HG02852 (cell line): Measurements from ENCODE around the gene SYCP2.

ENCODE experiments used
- ATAC-seq: cut with Tn5 transposase; IDR thresholded peaks from one replicate; pipeline ENCODE4 v1.9.1; 2021; ENCODE audit warnings: mild to moderate bottlenecking, moderate library complexity; ENCODE audit not compliant: unreplicated experiment

SYCP2 gene

GRCh38 chr20:59942245-59942644, 8.8 kb upstream of the SYCP2 start:
- ATAC-seq = no peak

DNA sequence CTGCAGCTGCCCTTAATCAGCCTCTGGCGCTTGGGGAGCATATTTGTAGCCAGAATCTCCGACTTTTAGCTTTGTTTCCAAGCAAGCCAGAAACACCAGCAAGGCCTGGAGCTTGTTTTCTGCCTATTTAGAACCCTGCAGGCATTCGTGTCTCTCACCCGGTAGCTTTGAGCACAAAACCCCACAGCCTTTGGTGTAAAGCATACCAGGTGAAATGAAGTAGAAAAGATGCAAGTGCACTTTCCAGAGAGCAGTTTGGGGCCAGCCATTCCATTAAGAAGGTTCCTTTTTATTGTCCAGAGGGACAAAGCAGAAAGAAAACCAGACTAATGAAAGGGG, 7.5 kb upstream of the SYCP2 start:
- ATAC-seq = no peak

DNA sequence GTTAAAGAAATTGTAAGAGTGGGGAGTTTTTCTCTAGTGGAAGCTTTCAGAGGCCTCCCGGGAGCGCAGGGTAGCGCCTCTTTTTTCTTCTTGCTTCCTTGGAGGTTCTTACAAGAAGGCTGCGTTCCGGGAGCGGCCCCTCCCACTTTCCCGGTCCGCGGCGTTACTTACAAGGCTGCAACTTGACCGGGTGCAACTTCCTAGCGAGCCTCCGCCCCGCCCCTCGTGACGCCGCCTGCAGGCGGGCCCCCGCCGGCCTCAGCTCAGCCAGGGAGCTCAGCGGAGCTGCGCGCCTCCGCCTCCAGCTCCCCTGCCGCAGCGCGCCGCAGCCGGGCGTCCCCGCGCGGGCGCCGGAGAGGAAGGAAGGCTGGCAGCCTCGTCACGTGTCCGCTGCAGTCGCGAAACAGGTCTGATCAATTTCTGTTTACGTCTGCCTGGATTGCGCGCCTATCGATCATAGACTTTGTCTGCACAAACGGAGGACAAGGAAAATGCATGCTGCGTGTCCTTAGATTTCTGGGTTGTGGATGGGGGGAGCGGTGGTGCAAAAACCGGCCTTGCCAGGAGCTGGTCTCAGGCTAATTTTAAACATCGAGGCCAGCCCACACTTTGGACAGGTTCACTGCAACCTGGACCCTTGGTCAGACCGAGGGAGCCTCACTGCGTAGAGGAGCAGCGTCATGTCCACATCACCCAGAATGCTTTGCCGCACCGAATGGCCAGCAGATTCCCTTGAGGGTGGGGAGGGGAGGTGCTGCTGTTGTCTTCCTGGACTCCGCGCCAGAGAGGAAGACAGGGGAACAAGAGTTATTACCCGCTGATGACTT, 6.9 kb upstream of the SYCP2 start, which contains the start of the genes FAM217B and PPP1R3D:
Gene FAM217B, plus strand, starts transcription at position 261 of the 827 bp plus-strand sequence. CDS start 3,555 bp downstream, outside the sequence.
Gene PPP1R3D, minus strand, starts transcription at position 177 of the 827 bp plus-strand sequence. CDS start 374 bp downstream, outside the sequence.
- ATAC-seq = peak; percentile 96

GRCh38 chr20:59939879-59940128, 6.4 kb upstream of the SYCP2 start:
- peak; percentile 39 for ATAC-seq

- ATAC-seq = no peak
Measured at GRCh38 chr20:59939052-59939878, 5.8 kb upstream of the SYCP2 start.

GRCh38 chr20:59938696-59939051, 5.2 kb upstream of the SYCP2 start:
- no peak for ATAC-seq

GRCh38 chr20:59938221-59938620, 4.8 kb upstream of the SYCP2 start:
- no peak for ATAC-seq

- no peak for ATAC-seq
Measured at GRCh38 chr20:59937150-59937549, 3.7 kb upstream of the SYCP2 start.

GRCh38 chr20:59936409-59936808, 3.0 kb upstream of the SYCP2 start:
- no peak for ATAC-seq

DNA sequence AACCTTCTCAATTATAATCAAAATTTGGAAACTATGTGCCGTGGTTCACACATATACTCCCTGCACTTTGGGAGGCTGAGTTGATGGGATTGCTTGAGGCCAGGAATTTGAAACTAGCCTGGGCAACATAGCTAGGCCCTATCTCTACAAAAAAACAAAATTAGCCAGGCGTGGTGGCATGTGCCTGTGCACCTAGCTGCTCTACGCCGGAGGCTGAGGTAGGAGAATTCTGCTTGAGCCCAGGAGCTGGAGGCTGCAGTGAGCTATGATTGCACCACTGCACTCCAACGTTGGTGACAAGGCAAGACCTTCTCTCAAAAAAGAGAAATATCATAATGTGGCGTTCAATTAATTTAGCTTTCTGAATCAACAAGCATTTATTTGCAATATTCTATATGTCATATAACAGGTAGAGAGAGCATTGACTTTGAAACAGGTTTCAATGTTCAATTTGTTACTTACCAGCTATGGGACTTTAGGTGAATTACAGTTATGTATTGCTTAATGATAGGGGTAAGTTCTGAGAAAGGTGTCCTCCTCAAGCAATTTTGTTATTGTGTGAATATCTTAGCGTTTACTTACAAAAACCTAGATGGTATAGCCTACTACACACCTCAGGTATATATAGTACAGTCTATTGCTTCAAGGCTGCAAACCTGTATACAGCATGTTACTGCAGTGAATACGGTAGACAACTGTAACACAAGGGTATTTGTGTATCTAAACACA, 2.2 kb upstream of the SYCP2 start:
- ATAC-seq = no peak

DNA sequence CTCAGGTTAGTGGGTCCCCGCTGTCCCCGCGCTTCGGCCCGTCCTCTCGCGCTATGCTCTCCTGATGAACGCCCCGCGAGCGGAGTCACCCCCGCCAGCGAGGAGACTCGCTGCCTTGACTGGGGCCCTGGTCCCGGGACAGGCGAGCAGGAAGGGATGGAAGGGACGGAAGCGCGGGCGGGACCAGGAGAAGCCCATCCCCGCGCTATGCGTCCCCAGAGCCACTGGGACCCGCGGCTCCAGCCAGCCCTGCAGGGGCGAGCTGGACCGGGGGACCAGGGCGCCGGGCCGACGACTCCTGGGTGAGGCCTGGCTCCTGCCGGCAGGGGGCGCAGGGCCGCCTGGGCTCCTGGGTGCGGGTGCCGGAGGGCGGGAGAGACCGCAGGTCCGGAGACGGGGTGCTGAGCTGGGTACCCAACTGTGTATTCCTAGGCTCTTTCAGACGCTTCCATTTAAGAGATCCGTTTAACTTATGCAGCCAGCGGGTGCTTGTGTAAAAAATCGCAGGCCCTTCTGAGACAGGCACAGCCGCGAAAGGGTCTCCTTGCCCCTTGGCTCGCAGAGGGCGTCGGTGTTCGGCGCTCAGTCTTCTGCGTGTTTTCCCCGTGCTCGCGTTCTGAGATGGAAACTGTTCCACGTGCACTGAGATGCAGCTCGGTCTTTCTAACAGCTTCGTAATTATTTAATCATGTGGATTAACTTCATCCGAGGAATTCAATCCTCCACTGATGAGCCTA, 580 bp upstream of the SYCP2 start:
- ATAC-seq = peak; percentile 88

DNA sequence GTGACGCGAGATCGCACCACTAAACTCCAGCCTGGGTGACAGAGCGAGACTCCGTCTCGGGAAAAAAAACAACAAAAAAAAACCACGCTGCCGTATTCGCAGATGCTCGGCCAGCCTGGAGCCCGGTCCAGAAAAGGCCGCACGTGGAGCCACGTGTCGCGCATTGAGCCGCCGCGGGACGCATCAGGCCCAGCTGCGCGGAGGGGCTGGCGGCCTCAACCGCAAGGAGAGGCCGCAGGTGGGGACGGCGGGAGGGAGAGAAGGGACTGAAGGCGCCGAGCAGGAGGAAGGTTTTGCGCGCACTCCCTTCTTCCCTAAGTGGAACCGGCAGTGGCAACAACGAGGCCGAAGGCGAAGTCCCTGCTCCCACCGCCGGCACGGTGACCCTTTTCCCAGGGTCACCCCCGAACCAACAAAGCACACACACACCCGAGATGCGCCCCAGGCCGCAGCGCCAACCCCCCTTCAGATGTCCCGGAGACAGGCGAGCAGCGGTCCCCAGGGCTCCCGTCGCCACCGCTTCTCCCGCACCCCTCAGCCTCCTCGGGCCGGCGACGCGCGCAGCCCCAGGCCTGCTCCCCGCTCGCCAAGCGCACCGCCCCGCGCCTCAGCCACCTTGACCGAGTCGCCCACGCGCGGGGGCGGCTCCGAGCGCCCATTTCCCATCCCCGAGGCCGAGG, 681 bp downstream of the SYCP2 start:
- ATAC-seq = no peak

DNA sequence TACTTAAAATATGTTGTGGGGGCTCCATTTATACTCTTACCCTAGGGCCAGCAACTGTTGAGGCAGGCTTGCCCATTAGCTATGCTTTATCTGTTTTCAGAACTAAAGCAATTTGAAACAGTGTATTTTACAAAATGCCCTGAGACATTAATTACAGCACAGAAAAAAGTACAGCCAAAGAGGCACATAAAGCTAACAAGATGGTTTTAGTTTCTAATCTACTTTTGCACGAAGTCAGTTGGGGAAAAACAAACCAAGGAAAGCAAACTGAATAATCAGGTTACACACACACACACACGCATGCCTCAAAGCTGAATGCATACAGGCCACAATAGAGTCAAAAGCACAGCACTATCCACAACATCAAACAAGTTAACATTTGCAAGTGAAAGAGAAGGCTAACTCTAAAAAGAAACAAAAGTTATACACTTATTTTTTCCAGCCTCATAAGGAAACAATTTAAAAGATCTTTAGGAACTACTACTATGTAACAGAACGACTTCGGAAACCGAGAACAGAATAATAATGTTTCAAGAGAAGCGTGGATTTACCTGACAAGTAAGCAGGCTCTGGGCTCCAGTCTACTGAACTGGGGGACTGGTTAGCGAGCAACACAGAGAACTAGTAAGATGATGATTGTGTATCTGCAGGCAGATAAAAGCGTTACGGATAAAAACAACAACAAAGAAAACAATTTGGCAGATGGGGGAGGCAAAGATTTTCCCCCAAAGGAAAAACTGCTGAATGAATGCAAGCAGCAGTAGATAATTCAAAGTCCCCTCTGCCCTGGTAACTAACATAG, 1.7 kb downstream of the SYCP2 start:
- no peak for ATAC-seq

DNA sequence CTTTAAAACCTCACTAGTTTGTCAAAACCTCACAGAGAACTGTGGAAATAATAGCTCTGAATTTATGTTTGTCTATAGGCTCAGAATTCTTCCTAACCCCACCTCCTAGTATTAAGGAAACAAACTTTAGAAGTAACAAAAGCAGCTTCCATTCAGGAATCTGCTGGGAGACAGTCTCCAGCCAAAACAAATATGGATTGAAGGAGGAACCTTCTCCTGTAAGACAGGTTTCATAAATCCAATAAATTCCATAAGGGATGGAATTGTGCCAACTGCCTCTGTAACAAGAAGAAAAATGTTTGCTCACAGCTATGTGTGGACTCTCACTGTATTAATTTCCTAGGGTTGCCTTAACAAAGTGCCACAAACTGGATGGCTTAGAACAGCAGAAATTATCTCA, 7.5 kb downstream of the SYCP2 start:
- no peak for ATAC-seq

GRCh38 chr20:59925359-59925758, 8.1 kb downstream of the SYCP2 start:
- no peak for ATAC-seq

DNA sequence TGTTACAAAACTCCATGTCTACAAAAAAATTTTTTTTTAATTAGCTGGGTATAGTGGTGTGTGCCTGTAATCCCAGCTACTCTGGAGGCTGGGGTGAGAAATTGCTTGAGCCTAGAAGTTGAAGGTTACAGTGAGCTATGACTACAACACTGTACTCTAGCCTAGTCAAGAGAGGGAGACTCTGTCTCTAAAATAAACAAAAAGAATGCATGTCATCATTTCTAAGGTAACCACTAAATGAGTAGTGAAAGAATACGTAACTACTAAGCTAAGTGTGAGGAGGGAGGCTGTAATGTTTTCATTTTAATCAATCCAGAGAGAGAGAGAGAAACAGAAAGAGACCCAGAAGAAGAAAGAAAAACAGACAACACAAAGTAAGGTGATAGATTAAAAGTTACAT, 9.9 kb downstream of the SYCP2 start:
- no peak for ATAC-seq

DNA sequence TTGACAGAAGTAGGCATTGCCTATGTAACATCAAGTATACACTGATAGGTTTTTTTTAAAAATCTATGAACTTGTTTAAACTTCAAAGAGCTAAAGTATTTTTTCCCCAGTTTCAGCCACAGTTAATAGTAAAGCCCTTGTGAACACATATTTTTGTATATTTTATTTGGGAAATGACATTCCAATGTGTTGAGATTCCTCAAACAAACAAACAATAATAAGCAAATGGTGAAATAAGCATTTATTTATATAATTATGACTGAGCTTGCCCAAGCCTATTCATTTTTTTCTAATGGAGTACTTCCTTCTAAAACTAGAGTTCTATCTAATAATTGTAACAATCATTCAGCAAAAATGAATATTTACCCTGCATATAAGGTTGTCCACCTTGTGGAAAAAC, 12.5 kb downstream of the SYCP2 start:
- no peak for ATAC-seq

DNA sequence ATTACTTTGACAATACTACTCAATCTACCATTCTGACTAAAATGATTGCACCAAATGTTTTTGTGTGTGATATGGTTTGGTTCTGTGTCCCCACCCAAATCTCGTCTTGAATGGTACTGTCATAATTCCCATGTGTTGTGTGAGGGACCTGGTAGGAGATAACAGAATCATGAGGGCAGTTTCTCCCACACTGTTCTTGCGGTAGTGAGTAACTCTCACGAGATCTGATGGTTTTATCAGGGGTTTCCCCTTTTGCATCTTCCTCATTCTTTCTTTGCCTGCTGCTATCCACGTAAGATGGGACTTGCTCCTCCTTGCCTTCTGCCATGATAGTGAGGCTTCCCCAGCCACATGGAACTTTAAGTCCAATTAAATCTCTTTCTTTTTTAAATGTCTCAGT, 20.8 kb downstream of the SYCP2 start:
- no peak for ATAC-seq

- ATAC-seq = no peak
Measured at GRCh38 chr20:59911041-59911440, 22.4 kb downstream of the SYCP2 start.

DNA sequence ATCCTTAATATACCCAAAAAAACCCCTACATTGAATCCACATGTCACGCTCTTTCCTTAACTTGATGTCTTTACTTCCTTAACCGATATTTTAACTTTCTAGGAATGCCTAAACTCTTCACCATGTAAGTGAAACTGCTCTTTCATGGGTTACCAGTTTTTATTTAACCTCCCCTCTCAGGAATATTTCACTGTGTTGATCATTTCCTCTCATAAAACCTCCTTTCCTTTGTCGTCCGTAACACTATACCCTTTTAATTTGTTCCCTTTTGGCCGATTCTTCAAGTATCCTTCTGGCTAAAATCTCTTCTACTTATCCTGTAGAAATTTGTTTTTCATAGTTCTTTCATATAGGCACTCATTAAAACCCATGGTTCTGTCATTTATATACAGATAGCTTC, 24.6 kb downstream of the SYCP2 start:
- ATAC-seq = no peak
